Fibroblast of lung (primary cell): ENCODE measurements around the gene NANOG. TPM values are rescaled to one million over a fixed set of nuclear protein-coding genes. Genes with fewer than 3 reads are reported as not detected.

Source experiments
- polyA plus RNA-seq, 2 donors: library from polyadenylated mRNA; depleted of rRNA in 1 of 2; stranded (reverse) in 1 of 2; unstranded in 1 of 2; fragments of >200 nt; gene quantifications; 2 replicates each; pipeline ENCODE4 v1.2.1, GENCODE V29; 2011 to 2012; ENCODE audit warnings: missing spikeins in 1 of 2
- total RNA-seq: library from RNA; depleted of rRNA; stranded (reverse); fragments of >200 nt; gene quantifications from 2 replicates; pipeline ENCODE4 v1.2.1, GENCODE V29; 2014

NANOG gene
- total and polyA plus RNA-seq, 2 donors (not counting 1 experiment from before 2014, with no cell fraction given) = 0.02 TPM; not detected in 1

Other genes with a start within 250 kb of the NANOG start
- gene APOBEC1, start 123.5 kb upstream of the NANOG start, total RNA-seq = not detected in 2 replicates
- not detected in 2 replicates for gene APOBEC1, start 123.5 kb upstream of the NANOG start, polyA plus RNA-seq
- gene GDF3, start 93.6 kb upstream of the NANOG start, total RNA-seq = not detected in 2 replicates
- gene GDF3, start 93.6 kb upstream of the NANOG start, polyA plus RNA-seq = not detected in 2 replicates
- not detected in 2 replicates for gene DPPA3, start 78.0 kb upstream of the NANOG start, total RNA-seq
- not detected in 2 replicates for gene DPPA3, start 78.0 kb upstream of the NANOG start, polyA plus RNA-seq
- gene CLEC4C, start 42.0 kb upstream of the NANOG start, total RNA-seq = not detected in 2 replicates
- gene CLEC4C, start 42.0 kb upstream of the NANOG start, polyA plus RNA-seq = not detected in 2 replicates
- gene NANOGNB, start 24.2 kb upstream of the NANOG start, total RNA-seq = not detected in 2 replicates
- not detected in 2 replicates for gene NANOGNB, start 24.2 kb upstream of the NANOG start, polyA plus RNA-seq
- gene SLC2A14, start 83.5 kb downstream of the NANOG start, total RNA-seq = under 0.01 and 0.17 TPM in 2 replicates
- 0.07 TPM in 2 replicates for gene SLC2A14, start 83.5 kb downstream of the NANOG start, polyA plus RNA-seq
- gene SLC2A3, start 146.8 kb downstream of the NANOG start, total RNA-seq = 95.0 and 127 TPM in 2 replicates
- gene SLC2A3, start 146.8 kb downstream of the NANOG start, polyA plus RNA-seq = 83.0 and 124 TPM in 2 replicates
- 5.4 and 8.3 TPM in 2 replicates for gene FOXJ2, start 243.3 kb downstream of the NANOG start, total RNA-seq
- 8.3 and 9.2 TPM in 2 replicates for gene FOXJ2, start 243.3 kb downstream of the NANOG start, polyA plus RNA-seq